Heart right ventricle (tissue), 16 donors: ENCODE measurements around the gene DNAH17. TPM values are rescaled to one million over a fixed set of nuclear protein-coding genes. Genes with fewer than 3 reads are reported as not detected.

Experiments
- ATAC-seq, 8 donors: fragments of 200-7000 bp; cut with Tn5 transposase; one replicate each; pipeline ENCODE4 v1.9.1; 2020; ENCODE audit warnings: mild to moderate bottlenecking in 8 of 8, moderate library complexity in 8 of 8, moderate number of reproducible peaks in 1 of 8
- DNase-seq, 2 donors: peaks; one replicate each; pipeline ENCODE4 v3.0.0-alpha.2; 2020
- H3K27ac ChIP-seq, 10 donors: fragments of 200-600 bp; sonication (generic) in 2 of 10; one replicate each; pipeline versions ENCODE4 v1.5.0 to v1.8.0; 2020 to 2022; ENCODE audit warnings: mild to moderate bottlenecking in 3 of 10
- H3K27me3 ChIP-seq, 7 donors: fragments of 200-600 bp; one replicate each; pipeline ENCODE4 v1.8.0; 2021 to 2022; ENCODE audit warnings: mild to moderate bottlenecking in 2 of 7
- H3K36me3 ChIP-seq, 9 donors: fragments of 200-600 bp; sonication (generic) in 1 of 9; one replicate each; pipeline versions ENCODE4 v1.5.0 to v1.8.0; 2020 to 2022; ENCODE audit warnings: mild to moderate bottlenecking in 2 of 9
- H3K4me1 ChIP-seq, 9 donors: fragments of 200-600 bp; sonication (generic) in 1 of 9; one replicate each; pipeline versions ENCODE4 v1.5.0 to v1.8.0; 2020 to 2022; ENCODE audit warnings: mild to moderate bottlenecking in 4 of 9
- H3K4me3 ChIP-seq, 10 donors: fragments of 200-600 bp; sonication (generic) in 2 of 10; one replicate each; pipeline versions ENCODE4 v1.5.0 to v1.8.0; 2020 to 2022; ENCODE audit warnings: mild to moderate bottlenecking in 7 of 10, moderate library complexity in 2 of 10
- H3K9me3 ChIP-seq, 11 donors: fragments of 200-600 bp in 10 of 11; sonication (generic) in 2 of 11; one replicate each; pipeline versions ENCODE4 v1.5.0 to v1.8.0; 2013 to 2022; ENCODE audit warnings: mild to moderate bottlenecking in 2 of 11, control low read depth in 1 of 11, moderate library complexity in 1 of 11
- WGBS, 2 donors: extraction: QIAGEN DNeasy Blood & Tissue Kit; methylation state at CpG; one replicate each; pipeline ENCODE4 v1.1.7; 2013; ENCODE audit warnings: inconsistent platforms in 1 of 2; 5-methylcytosine and 5-hydroxymethylcytosine counted together
- intact Hi-C, 10 donors: fragments of 100-400 bp; cut with DNase I; formaldehyde crosslinking; loops; one replicate each; pipeline versions ENCODE4 v1.11.1 to v1.14.2; 2022
- polyA plus RNA-seq, 2 donors: library from polyadenylated mRNA; stranded (reverse); fragments of 200-250 nt; gene quantifications; one replicate each; pipeline ENCODE4 v1.2.3, GENCODE V29; 2013
- total RNA-seq, 10 donors: library from RNA; stranded (reverse); fragmentation: NEBNext Ultra II Directional in 3 of 10; extraction: Animal tissue kit (Norgen Biotek cat#: 25700) in 3 of 10; gene quantifications; one replicate each; pipeline versions ENCODE4 v1.2.1 to v1.2.4, GENCODE V29; 2021 to 2023
- TF ChIP-seq, protein P1 (sequence below), 9 donors: fragments of 200-600 bp; sonication (generic) in 2 of 9; IDR thresholded peaks; one replicate each; pipeline versions ENCODE4 v1.5.0 to v1.8.0; 2021 to 2022; ENCODE audit warnings: antibody characterized with exemption in 9 of 9, mild to moderate bottlenecking in 5 of 9, moderate library complexity in 1 of 9
- donor health status: Arrhythmogenic right ventricular cardiomyopathy.
- donor health status: ischemic (EF 13 %, LVEDD 7.1; RV severe dilation, severe dysfunction).
- donor health status: healthy with polysubstance abuse.
- donor health status: DM: no; HTN: yes; CAD: no.
- donor health status: DM: no; HTN: no; CAD: no.
- donor health status: ischemic (EF 25% LVEDD 6.9; RV normal size, moderate dysfunction).
- donor health status: ischemic (EF 25% LVEDD 5.7; RV mildly dilated, moderate dysfunction).
- donor health status: healthy.
- donor health status: DM: yes; HTN: yes; CAD: no.
- donor health status: Ischemic cardiomyopathy.
- donor health status: ischemic (EF 35%, LVEDD 5.7; RV mildly dilated, moderate dysfunction).
- donor health status: nonischemic (EF 11% LVEDD 7.7; RV severe dilation, severe dysfunction).
- donor health status: DM: yes; HTN: yes; CAD: no.
- donor health status: PGD.
- donor health status: ischemic (EF 29% LVEDD 5.4; RV normal size, mild dysfunction).
- donor health status: nonischemic (EF 23%, LVEDD 6.1; RV moderate dilation, normal function).

DNAH17 gene
- total and polyA plus RNA-seq, 12 donors = 0.05 to 0.30 (median 0.09) TPM; not detected in 4

- H3K9me3 ChIP-seq = no peaks in the 10 kb centered on the region
- peak overlapping the region in 2 of 10 donors; percentile 3 to 37 for H3K4me3 ChIP-seq
- ATAC-seq (no peak), DNase-seq (no peak)
- H3K27ac ChIP-seq = peak overlapping the region; percentile 56 to 98 (median 86)
- intact Hi-C loops = loop anchor here in 1 of 10 donors (5.0 kb wide), 1 partner anchor 34 kb away; no protein-coding TSS in a partner anchor
- TF ChIP-seq, protein P1, sequence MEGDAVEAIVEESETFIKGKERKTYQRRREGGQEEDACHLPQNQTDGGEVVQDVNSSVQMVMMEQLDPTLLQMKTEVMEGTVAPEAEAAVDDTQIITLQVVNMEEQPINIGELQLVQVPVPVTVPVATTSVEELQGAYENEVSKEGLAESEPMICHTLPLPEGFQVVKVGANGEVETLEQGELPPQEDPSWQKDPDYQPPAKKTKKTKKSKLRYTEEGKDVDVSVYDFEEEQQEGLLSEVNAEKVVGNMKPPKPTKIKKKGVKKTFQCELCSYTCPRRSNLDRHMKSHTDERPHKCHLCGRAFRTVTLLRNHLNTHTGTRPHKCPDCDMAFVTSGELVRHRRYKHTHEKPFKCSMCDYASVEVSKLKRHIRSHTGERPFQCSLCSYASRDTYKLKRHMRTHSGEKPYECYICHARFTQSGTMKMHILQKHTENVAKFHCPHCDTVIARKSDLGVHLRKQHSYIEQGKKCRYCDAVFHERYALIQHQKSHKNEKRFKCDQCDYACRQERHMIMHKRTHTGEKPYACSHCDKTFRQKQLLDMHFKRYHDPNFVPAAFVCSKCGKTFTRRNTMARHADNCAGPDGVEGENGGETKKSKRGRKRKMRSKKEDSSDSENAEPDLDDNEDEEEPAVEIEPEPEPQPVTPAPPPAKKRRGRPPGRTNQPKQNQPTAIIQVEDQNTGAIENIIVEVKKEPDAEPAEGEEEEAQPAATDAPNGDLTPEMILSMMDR (IDR thresholded peaks at IDR 0.05) = no peak
- 52 to 54% methylated on average over 17 of the region's 17 CpGs for WGBS, 2 donors
- H3K36me3 ChIP-seq = peaks cover 0 to 64% (median 6%) of the 10 kb centered on the region in 9 donors
- H3K4me1 ChIP-seq = peaks cover 40 to 100% (median 99%) of the 10 kb centered on the region in 9 donors
- no peaks in the 10 kb centered on the region for H3K27me3 ChIP-seq
Observed at GRCh38 chr17:78415821-78416711, 161.1 kb downstream of the DNAH17 start.

DNA sequence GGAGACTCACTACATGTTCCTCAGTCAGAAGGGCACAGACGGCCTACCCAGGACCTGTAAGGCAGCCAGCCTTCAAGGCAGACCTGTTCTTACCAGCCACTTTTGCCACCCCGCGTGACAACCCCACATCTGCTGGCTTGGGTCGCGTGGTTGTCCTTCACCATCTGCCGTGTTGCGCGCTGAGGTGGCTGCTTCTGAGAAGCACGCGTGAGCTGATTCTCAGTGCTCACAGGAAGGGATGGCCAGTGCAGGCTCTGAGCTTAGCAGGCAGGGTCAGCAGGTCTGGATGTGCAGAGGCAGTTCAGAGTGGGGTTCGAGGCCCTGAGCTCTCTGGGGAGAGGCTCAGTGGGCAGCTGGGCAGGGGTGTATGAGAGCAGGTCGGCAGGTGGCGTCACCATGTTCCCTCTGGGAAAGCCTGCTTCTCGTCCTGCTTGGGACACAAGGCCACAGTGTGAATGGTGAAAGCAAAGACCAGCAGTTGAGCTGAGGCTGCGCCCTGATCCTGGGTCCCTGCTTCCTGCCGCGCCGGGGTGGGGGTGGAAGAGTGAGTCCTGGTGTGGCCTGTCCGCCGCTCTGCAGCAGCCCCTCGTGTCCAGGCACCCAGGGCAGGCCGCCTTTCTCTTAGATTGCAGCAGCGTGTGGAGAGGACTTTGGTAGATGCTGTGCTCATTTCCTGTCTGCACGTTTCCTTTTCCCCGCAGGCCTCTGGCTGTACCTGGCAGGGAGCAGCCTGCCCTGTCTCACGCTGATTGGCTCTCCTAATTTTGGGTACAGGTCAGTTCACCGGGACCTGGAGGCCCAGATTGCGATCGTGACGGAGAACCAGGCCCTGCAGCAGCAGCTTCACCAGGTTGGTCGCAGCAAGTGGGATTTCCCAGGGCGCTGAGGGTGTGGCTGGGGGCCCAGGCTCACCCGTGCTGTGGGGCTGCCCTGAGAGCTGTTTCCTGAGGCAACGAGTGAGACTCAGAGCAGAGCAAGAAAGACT is 162.7 kb downstream of the DNAH17 start:
- Histone ChIP-seq H3K27me3 (no peaks in the 10 kb centered on the region), H3K27ac (peak overlapping the region; percentile 25 to 98 (median 84)), H3K4me3 (peak overlapping the region in 1 of 10 donors; percentile 37), H3K9me3 (no peaks in the 10 kb centered on the region), H3K4me1 (peaks cover 34 to 97% (median 94%) of the 10 kb centered on the region in 9 donors), H3K36me3 (peaks cover 0 to 57% (median 0%) of the 10 kb centered on the region in 9 donors)
- ATAC-seq (no peak), DNase-seq (no peak)
- intact Hi-C loops = loop anchor here in 1 of 10 donors (5.0 kb wide), 1 partner anchor 32 kb away; no protein-coding TSS in a partner anchor
- 73 to 80% methylated on average over 34 of the region's 34 CpGs for WGBS, 2 donors
- TF ChIP-seq, protein P1 (IDR thresholded peaks at IDR 0.05) = no peak

DNA sequence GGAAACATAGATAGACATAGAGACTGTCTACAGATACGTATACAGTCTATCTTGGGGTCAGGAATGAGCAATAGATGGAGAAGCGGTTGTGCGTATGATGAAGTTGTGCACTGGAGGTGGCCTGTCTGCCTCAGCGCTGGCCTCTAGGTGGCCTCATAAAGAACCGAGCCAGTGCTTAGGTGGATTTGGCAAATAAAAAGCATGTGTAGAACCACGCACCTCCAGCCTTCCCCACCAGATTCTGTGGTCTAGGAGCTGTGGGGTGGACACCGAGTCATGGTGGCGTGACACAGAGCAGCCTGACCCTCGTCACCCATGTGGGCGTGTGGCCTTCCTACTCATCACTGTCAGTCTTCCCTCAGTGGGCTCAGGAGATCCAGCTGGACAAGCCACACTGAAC is 164.8 kb downstream of the DNAH17 start:
- Histone ChIP-seq H3K27me3 (no peaks in the 10 kb centered on the region), H3K4me1 (peaks cover 36 to 95% (median 92%) of the 10 kb centered on the region in 9 donors), H3K36me3 (peaks cover 0 to 65% (median 0%) of the 10 kb centered on the region in 9 donors), H3K9me3 (no peaks in the 10 kb centered on the region), H3K27ac (peak overlapping the region in 6 of 10 donors; percentile 81 to 98 (median 92)), H3K4me3 (no peak overlapping the region)
- DNase-seq (no peak), ATAC-seq (no peak)
- 88 to 90% methylated on average over 10 of the region's 10 CpGs for WGBS, 2 donors
- TF ChIP-seq, protein P1 (IDR thresholded peaks at IDR 0.05) = peak in 6 of 9 donors; percentile 16 to 50 (median 40)
- intact Hi-C loops = no loop called here
